ENCODE measurements around the gene FARS2.

GRCh38 chr6:5246141-5247097, 14.9 kb upstream of the FARS2 start:
- TF ChIP-seq CTCF (IDR thresholded peaks at IDR 0.05 in 8 of 11, conservative IDR thresholded peaks at IDR 0.05 in 3 of 11) (no peak), POLR2A (IDR thresholded peaks at IDR 0.05) (no peak), POLR2AphosphoS5 (IDR thresholded peaks at IDR 0.05) (no peak)

Measured in spleen (tissue), 7 donors.